Kidney epithelial cell (primary cell): Measurements from ENCODE around the gene TNFRSF8. TPM values are rescaled to one million over a fixed set of nuclear protein-coding genes. Genes with fewer than 3 reads are reported as not detected.

Experiments used
- DNase-seq: peaks from one replicate; pipeline ENCODE4 v3.0.0-alpha.2; 2010; ENCODE audit warnings: low read depth
- H3K27me3 ChIP-seq: 2 replicates; pipeline ENCODE4 v1.6.0; 2011; ENCODE audit warnings: low read length; ENCODE audit not compliant: control insufficient read depth, insufficient read depth
- H3K36me3 ChIP-seq: 2 replicates; pipeline ENCODE4 v1.5.1; 2011; ENCODE audit warnings: low read length; ENCODE audit not compliant: control insufficient read depth, insufficient read depth
- H3K4me3 ChIP-seq: 2 replicates; pipeline ENCODE4 v1.5.1; 2011; ENCODE audit warnings: low read depth, mild to moderate bottlenecking, control low read depth, low read length
- total RNA-seq: library from RNA; depleted of rRNA; stranded (reverse); fragments of >200 nt; gene quantifications from 2 replicates; pipeline ENCODE4 v1.2.3, GENCODE V29; 2015
- TF ChIP-seq, protein P1 (sequence below): IDR thresholded peaks from 2 replicates; pipeline ENCODE4 v1.5.1; 2011; ENCODE audit warnings: mild to moderate bottlenecking, moderate library complexity, low read length, control low read depth, inconsistent platforms; ENCODE audit not compliant: insufficient read depth, poor library complexity, severe bottlenecking

Gene TNFRSF8
- total RNA-seq, 1 donor from 2014 or later = 0.21 TPM

DNA sequence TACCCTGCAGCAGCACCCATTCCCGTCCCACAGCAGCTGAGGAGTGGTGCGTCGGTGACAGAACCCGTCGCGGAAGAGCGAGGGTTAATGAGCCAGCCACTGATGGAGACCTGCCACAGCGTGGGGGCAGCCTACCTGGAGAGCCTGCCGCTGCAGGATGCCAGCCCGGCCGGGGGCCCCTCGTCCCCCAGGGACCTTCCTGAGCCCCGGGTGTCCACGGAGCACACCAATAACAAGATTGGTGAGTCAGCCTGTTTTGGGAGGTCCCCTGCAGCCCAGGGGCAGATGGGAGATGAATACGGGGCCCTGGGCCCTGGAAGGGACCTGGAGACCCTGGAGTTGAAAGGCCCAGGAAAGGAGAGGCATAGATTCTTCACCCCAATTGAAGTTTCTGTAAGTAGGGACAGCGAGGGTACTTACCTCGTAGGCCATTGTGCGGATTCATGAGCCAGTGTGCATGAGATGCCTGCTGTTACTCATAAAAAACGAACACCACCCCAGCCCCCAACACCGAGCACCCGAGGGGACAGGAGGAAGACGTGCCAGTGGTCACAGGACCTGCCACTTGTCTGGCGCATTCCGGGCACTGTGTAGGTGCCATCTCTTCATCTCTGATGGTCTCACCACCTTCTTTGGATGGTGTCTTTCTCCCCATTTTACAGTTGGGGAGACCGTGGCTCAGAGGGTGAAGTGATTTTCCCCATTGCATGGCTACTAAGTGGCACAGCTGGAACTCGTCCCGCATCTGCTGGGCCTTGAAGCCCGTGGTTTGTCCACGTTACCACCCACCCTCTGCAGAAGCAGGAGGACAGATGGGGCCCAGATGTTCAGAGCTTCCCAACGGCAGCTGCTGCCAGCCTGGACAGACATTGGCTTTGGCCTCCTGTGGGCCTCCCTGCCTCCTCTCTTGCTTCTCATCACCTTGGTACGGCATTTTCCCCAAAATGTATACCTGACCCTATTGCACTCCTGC, 75.4 kb downstream of the TNFRSF8 start:
- H3K4me3 ChIP-seq = no peak overlapping the region
- no peaks in the 10 kb centered on the region for H3K36me3 ChIP-seq
- no peak for DNase-seq
- peaks cover 5% of the 10 kb centered on the region for H3K27me3 ChIP-seq
- TF ChIP-seq, protein P1, sequence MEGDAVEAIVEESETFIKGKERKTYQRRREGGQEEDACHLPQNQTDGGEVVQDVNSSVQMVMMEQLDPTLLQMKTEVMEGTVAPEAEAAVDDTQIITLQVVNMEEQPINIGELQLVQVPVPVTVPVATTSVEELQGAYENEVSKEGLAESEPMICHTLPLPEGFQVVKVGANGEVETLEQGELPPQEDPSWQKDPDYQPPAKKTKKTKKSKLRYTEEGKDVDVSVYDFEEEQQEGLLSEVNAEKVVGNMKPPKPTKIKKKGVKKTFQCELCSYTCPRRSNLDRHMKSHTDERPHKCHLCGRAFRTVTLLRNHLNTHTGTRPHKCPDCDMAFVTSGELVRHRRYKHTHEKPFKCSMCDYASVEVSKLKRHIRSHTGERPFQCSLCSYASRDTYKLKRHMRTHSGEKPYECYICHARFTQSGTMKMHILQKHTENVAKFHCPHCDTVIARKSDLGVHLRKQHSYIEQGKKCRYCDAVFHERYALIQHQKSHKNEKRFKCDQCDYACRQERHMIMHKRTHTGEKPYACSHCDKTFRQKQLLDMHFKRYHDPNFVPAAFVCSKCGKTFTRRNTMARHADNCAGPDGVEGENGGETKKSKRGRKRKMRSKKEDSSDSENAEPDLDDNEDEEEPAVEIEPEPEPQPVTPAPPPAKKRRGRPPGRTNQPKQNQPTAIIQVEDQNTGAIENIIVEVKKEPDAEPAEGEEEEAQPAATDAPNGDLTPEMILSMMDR = no peak

DNA sequence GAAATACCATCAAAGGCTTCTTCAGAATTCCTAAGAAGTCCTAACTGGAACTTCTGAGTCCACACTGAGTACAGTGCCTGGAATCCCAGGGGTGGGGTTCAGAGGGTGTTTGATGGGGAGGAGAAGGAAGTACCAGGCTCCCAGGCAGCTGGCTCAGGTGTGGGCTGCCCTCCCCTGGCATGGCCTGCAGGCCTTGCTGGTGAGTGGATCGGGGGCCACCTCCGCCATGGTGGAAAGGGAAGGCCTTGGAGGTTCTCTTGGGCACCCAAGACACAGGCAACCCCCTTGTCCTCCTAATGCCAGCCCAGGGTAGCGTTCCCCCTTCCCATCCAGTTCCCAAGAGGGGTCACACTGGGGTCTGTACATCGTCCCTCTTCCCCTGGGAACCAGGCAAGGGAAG, 76.9 kb downstream of the TNFRSF8 start:
- Histone ChIP-seq H3K27me3 (peaks cover 5% of the 10 kb centered on the region), H3K36me3 (no peaks in the 10 kb centered on the region), H3K4me3 (no peak overlapping the region)
- TF ChIP-seq, protein P1 = no peak
- DNase-seq = no peak

DNA sequence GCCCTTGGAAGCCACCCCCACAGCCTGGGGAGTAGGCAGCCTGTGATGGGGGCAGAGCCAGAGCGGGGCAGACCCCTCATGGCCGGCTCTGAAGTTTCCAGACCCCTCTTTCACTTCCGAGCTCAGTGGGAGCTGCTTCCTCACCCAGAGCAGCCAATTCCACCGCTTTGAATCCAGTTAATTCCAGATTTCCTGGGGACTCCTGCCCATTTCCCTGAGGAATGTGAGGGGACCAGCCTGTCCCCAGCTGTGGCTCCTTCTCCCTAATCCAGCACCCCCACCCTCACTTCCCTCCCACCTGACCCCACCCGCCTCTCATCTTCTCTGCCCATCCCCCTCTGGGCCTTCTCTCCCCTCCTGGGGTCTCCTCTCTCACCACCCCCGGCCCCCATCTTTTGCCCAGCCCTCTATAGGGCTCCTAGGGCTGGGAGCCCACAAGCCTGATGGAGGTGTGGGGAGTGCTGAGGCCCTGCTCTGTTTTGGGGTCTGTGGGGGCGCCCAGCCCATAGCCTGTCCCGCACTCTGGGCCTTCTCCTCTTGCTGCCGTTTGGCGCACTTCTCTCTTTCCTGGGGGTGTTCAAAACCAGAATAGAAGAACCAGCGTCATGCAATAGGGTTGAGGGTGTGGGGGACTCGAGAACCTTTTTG, 77.5 kb downstream of the TNFRSF8 start:
- H3K27me3 ChIP-seq = peaks cover 5% of the 10 kb centered on the region
- no peaks in the 10 kb centered on the region for H3K36me3 ChIP-seq
- H3K4me3 ChIP-seq = no peak overlapping the region
- TF ChIP-seq, protein P1 = no peak
- no peak for DNase-seq

DNA sequence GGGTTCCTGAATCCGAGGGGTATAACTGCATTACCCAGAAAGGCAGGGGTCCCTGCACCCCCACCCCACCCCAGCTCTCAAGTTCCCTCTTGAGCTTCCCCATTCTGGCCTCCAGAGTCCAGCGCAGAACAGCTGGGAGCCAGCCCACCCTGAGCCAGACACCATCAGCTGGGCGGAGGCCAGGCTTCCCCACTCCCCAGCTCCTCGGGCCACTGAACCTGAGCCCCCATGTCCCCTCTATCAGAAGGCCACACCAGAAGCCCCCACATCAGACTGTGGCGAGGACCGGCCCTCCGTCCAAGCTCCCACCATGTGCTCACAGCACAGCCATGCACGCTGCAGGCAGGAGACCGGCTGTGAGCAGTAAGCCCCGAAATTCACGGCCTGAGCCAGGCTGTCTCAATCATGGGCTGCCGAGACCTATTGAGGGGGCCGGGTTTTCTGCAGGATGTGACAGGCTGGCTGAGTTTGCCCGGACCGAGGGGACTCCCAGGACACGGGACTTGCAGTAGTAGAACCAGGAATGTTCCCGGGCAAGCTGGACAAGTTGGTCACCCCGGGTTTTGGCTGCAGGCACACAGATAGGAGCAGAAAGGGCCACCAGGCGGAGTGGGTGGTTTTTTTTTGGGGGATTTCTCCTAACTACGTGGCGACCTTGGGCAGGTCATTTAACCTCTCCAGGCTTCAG, 78.2 kb downstream of the TNFRSF8 start:
- H3K36me3 ChIP-seq = no peaks in the 10 kb centered on the region
- peaks cover 8% of the 10 kb centered on the region for H3K27me3 ChIP-seq
- TF ChIP-seq, protein P1 = no peak
- no peak for DNase-seq
- H3K4me3 ChIP-seq = no peak overlapping the region

DNA sequence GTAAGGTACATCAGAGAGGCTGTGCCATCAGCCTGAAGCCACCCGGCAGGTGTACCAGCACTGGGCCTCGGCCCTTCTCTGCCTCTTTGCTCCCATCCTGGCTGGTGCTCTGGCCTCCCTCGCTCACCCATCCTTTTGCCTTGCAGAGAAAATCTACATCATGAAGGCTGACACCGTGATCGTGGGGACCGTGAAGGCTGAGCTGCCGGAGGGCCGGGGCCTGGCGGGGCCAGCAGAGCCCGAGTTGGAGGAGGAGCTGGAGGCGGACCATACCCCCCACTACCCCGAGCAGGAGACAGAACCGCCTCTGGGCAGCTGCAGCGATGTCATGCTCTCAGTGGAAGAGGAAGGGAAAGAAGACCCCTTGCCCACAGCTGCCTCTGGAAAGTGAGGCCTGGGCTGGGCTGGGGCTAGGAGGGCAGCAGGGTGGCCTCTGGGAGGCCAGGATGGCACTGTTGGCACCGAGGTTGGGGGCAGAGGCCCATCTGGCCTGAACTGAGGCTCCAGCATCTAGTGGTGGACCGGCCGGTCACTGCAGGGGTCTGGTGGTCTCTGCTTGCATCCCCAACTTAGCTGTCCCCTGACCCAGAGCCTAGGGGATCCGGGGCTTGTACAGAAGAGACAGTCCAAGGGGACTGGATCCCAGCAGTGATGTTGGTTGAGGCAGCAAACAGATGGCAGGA, 79.2 kb downstream of the TNFRSF8 start:
- TF ChIP-seq, protein P1 = no peak
- Histone ChIP-seq H3K4me3 (no peak overlapping the region), H3K27me3 (peaks cover 8% of the 10 kb centered on the region), H3K36me3 (no peaks in the 10 kb centered on the region)
- DNase-seq = no peak
